GM21576 (cell line): ENCODE measurements around the gene ZNF710.
A peak's percentile ranks its signal among the peaks of the same experiment; 100 is the strongest.
"Not testable (repeated sequence)": the region's sequence is repeated elsewhere in the genome, so short reads cannot be mapped to it uniquely, and the experiment has no call there.

Experiments
- ATAC-seq: cut with Tn5 transposase; IDR thresholded peaks from one replicate; pipeline ENCODE4 v1.9.1; 2021; ENCODE audit warnings: mild to moderate bottlenecking, moderate library complexity; ENCODE audit not compliant: unreplicated experiment

The ZNF710 gene

GRCh38 chr15:90101130-90101968 is 100.2 kb downstream of the ZNF710 start:
- ATAC-seq = no peak

- peak; percentile 65 for ATAC-seq
Observed at GRCh38 chr15:90101969-90102890, 101.1 kb downstream of the ZNF710 start, which contains the start of gene IDH2. IDH2 (minus strand) TSS chr15:90102468; CDS start chr15:90102390, 78 bp downstream.

DNA sequence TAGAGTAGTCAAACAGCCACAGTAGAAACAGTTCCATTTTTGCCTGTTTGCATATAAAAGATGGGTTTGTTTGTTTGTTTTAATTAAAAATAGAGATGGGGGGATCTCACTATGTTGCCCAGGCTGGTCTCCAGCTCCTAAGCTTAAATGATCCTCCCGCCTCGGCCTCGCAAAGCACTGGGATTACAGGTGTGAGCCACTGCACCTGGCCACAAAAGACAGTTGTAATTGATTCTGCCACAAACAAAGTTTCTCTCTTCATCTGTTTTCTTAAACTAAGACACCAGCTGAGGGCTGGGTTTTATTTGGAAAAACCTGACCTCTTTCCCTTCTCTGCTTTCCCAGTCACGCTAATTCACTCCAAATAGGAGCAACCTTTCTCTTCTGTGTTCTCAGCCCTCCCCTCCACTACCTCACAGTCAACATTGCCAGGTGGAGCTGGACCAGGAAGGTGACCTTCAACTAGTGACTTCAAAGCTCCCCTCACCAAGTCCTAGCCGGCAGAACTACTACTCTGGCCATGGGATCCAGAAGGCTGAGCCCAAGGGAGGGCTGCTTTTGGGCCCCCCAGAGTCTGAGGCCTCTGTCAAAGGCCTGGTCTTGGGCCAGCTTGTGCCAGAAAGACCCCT is 102.7 kb downstream of the ZNF710 start:
- no peak for ATAC-seq

DNA sequence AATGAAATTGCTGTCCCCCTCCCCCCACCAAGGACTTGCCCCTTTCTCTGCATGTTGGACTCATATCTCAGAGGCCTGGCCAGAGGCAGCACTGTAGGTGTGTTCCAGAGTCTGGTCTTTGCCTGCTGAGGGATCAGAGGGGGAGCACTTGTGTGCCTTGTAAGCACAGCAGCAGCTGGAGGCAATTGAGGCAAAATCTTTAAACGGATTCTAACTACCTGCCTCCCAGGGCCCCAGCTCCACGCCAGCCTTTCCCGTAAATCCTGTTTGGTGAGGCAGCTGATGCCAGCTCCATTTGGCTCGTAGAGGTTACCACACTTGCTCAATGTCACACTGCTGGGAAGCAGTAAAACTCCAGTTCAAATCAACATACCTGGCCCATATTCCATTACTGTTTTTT is 103.4 kb downstream of the ZNF710 start:
- ATAC-seq = no peak

- ATAC-seq = no peak
Observed at GRCh38 chr15:90105521-90105920, 104.4 kb downstream of the ZNF710 start.

DNA sequence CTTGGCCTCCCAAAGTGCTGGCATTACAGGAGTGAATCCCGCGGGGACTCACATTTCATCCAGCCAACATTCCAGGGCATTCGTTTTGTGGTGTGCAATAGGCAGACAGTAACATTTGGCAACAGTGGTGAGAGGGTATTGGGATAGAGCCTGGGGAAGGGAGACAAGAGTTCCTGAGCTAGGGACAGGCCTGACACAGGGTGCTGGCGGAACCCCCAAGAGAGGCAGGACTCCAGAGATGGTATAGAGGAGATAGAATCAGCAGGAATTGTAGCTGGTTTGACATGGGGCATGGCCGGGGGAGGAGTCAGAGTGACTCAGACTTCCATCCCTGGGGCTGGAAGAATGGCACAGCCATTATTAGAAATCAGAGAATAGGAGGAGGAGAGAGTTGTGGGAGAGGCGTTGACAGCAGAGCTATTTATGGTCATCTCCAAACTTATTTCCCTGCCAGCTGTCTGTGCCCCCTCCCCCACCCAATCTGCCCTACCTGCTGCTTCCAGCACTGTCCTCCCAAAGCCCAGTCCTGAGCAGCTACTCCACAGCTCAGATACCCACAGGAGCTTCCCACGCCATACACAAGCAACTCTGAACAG is 105.5 kb downstream of the ZNF710 start:
- ATAC-seq = no peak

- not testable (repeated sequence) for ATAC-seq
Observed at GRCh38 chr15:90108038-90108437, 106.9 kb downstream of the ZNF710 start.

- not testable (repeated sequence) for ATAC-seq
Observed at GRCh38 chr15:90109163-90109751, 108.1 kb downstream of the ZNF710 start.

- ATAC-seq = no peak
Observed at GRCh38 chr15:90113166-90113565, 112.0 kb downstream of the ZNF710 start.

DNA sequence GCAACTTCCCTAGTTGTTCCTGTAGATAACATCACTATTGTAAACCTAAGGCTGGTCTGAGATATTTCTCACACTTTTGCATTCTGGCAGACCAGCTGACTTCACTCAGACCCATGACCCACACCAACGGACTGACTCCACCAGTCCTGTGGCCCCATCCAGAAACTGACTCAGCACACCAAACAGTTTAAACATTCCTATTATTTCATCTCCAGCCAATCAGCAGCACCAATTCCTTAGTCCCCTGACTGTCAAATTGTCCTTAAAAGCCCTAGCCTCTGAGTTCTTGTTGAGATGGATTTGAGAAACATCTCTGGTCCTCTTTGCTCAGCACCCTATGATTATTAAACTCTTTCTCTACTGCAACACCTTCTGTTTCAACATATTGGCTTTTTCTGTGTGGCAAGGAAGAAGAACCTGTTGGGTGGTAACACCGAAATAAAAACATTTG is 113.4 kb downstream of the ZNF710 start:
- ATAC-seq = no peak

GRCh38 chr15:90115783-90116182 is 114.7 kb downstream of the ZNF710 start:
- ATAC-seq = no peak

- no peak for ATAC-seq
Observed at GRCh38 chr15:90119367-90119766, 118.2 kb downstream of the ZNF710 start.

DNA sequence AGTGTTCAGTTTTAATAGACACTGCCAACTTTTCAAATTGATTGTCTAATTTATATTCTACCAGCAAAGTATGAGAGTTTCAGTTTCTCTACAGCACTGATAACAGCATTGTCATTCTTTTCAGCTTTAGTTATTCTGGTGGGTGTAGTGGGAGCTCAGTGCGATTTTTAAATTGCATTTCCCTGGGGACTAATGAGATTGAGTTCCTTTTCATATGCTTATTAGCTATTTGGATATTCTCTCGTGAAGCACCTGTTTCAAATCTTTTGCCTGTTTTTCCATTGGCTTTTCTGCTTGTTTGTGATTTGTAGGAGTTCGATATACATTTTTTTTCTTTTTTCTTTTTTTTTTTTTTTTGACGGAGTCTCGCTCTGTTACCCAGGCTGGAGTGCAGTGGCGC is 120.0 kb downstream of the ZNF710 start:
- no peak for ATAC-seq

DNA sequence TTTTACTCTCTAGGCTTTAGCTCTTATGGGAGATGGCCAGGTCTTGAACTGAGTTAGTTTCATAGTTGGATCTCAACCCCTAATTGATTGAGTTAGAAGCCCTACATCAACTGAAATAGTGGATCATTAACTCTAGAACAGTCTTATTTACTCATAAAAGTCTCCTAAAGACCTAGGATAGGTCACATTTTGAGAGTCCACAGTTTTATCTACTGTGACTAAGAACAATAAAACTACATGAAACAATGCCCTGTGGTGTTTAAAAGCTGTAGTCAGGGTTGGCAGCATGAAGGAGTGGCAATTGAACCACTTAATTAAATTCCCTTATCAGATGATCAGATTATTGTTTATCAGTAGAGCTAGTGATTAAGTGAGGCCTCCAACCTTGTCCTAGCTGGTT is 123.4 kb downstream of the ZNF710 start:
- no peak for ATAC-seq

DNA sequence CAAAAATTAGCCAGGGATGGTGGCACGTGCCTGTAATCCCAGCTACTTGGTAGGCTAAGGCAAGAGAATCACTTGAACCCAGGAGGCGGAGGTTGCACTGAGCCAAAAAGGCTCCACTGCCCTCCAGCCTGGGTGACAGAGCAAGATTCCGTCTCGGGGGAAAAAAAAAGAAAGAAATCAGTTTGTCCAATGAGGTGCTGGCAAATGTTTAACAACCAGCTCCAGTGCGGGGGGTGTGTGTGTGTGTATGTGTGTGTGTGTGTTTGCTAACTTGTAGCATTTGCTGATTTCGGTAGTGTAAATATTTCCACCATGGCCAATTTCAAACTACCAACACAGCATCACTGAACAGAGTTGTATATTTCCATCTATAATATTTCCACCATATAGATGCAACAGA is 124.9 kb downstream of the ZNF710 start:
- ATAC-seq = no peak

DNA sequence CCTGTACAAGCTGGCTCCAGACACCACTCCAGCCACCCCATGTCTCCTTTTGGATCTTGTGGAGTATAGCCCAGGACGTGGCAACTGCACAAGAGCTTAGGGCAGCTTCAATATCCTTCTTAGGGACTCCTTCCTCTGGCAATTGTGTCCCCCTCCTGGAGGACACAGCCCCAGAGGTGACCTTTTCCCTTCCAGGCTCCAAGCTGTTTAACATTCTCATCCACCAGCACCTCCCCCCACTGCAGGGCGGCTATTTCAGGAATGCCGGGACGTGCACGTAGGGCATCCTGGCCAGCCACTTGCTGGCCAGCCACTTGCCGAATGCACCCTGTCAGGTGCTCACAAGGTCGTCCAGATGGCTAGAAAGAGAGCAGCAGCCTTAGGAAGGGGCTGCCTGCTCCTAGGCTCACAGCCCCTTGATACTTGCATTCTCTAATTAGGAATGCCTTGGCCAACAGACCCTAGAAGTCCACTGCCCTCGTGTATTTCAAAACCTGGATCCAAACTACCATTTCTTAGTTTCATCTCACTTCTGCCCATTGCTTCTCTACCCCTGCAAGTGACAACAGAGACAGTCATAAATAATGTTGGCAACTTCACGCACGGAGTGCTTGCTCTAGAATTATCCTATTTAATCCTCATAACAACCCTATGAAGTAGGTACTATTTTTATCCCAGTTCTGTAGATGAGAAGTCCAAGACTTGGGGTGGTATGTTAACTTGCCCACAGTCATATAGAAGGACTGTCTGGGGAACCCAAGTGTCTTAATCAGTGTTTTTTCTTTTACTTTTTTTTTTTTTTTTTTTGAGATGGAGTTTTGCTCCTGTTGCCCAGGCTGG is 125.7 kb downstream of the ZNF710 start:
- ATAC-seq = no peak

GRCh38 chr15:90130291-90130690 is 129.2 kb downstream of the ZNF710 start:
- no peak for ATAC-seq
